HepG2 (cell line): ENCODE measurements around the gene ALPK1. TPM values are rescaled to one million over a fixed set of nuclear protein-coding genes. Genes with fewer than 3 reads are reported as not detected.
A peak's percentile ranks its signal among the peaks of the same experiment; 100 is the strongest.

ENCODE experiments used
- CTCF ChIP-seq: sonication (generic); formaldehyde crosslinking; IDR thresholded peaks from 2 replicates; pipeline ENCODE4 v1.5.0; 2020; ENCODE audit warnings: mild to moderate bottlenecking, missing genetic modification reagents, moderate library complexity
- MIER3 ChIP-seq: IDR thresholded peaks from 2 replicates; pipeline ENCODE4 v1.6.1; 2016; ENCODE audit warnings: missing compliant biosample characterization, borderline replicate concordance
- MIXL1 ChIP-seq: IDR thresholded peaks from 2 replicates; pipeline ENCODE4 v1.6.1; 2016
- MNT ChIP-seq: fragments of 450-650 bp; IDR thresholded peaks from 2 replicates; pipeline ENCODE4 v1.6.1; 2016
- RFXANK ChIP-seq: IDR thresholded peaks from 2 replicates; pipeline ENCODE4 v1.6.1; 2016
- SETDB1 ChIP-seq: sonication (generic); formaldehyde crosslinking; IDR thresholded peaks from 2 replicates; pipeline ENCODE4 v1.5.1; 2020; ENCODE audit warnings: missing genetic modification reagents, mild to moderate bottlenecking, borderline replicate concordance
- SOX5 ChIP-seq: IDR thresholded peaks from 2 replicates; pipeline ENCODE4 v1.6.1; 2016; ENCODE audit warnings: borderline replicate concordance
- STAG1 ChIP-seq: sonication (generic); formaldehyde crosslinking; IDR thresholded peaks from 2 replicates; pipeline ENCODE4 v1.4.0; 2020; ENCODE audit warnings: missing genetic modification reagents
- ZNF251 ChIP-seq: sonication (generic); formaldehyde crosslinking; IDR thresholded peaks from 2 replicates; pipeline ENCODE4 v1.9.0; 2021; ENCODE audit warnings: mild to moderate bottlenecking, missing genetic modification reagents
- ZSCAN9 ChIP-seq: IDR thresholded peaks from 2 replicates; pipeline ENCODE4 v1.6.1; 2016; ENCODE audit warnings: borderline replicate concordance
- polyA plus RNA-seq, 8 experiments: library from polyadenylated mRNA; depleted of rRNA in 3 of 8; stranded (reverse) in 7 of 8; unstranded in 1 of 8; fragments of >200 nt; fragmentation: Illumina TruSeq in 4 of 8; extraction: Trizol in 4 of 8; gene quantifications; 2 replicates each; pipeline versions ENCODE4 v1.2.1 to v1.2.3, GENCODE V29; 2011 to 2016; ENCODE audit warnings: low read depth in 4 of 8, missing spikeins in 1 of 8, mixed read lengths in 1 of 8; ENCODE audit not compliant: insufficient read depth in 1 of 8
- total RNA-seq, 5 experiments: library from RNA; depleted of rRNA; stranded (reverse); fragments of >200 nt; fragmentation: Illumina TruSeq; extraction: Trizol; gene quantifications; 2 replicates each; pipeline ENCODE4 v1.2.3, GENCODE V29; 2016; ENCODE audit warnings: low read depth in 1 of 5
- TF ChIP-seq, protein P1 (sequence below): IDR thresholded peaks from 2 replicates; pipeline ENCODE4 v1.6.1; 2012; ENCODE audit warnings: low read depth, low read length, improper control_type of control experiment
- TF ChIP-seq, protein P2 (sequence below): sonication (generic); formaldehyde crosslinking; IDR thresholded peaks from 2 replicates; pipeline ENCODE4 v1.4.0; 2020; ENCODE audit warnings: missing genetic modification reagents, borderline replicate concordance
- TF ChIP-seq, protein P3 (sequence below): conservative IDR thresholded peaks from 2 replicates; pipeline ENCODE4 v1.6.1; 2018; ENCODE audit warnings: missing genetic modification reagents

ALPK1 gene
- total and polyA plus RNA-seq, 2 of the 13 experiments (the other 11 are each of a cell fraction or from before 2014, with no cell fraction given), result 0.61 to 1.3 TPM

- TF ChIP-seq, protein P1, sequence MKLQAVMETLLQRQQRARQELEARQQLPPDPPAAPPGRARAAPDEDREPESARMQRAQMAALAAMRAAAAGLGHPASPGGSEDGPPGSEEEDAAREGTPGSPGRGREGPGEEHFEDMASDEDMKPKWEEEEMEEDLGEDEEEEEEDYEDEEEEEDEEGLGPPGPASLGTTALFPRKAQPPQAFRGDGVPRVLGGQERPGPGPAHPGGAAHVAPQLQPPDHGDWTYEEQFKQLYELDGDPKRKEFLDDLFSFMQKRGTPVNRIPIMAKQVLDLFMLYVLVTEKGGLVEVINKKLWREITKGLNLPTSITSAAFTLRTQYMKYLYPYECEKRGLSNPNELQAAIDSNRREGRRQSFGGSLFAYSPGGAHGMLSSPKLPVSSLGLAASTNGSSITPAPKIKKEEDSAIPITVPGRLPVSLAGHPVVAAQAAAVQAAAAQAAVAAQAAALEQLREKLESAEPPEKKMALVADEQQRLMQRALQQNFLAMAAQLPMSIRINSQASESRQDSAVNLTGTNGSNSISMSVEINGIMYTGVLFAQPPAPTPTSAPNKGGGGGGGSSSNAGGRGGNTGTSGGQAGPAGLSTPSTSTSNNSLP, result peak; percentile 20; the same call in 1 of the 2 replicates
- TF ChIP-seq MNT, result no peak
- no peak for TF ChIP-seq MIER3
- no peak for TF ChIP-seq ZNF251 (CRISPR knock-in tag)
- peak; percentile 64 for TF ChIP-seq STAG1
- 0 out of 2 replicates have a peak, but pooled peaks have one; percentile 37 for TF ChIP-seq MIXL1 (CRISPR knock-in tag)
- TF ChIP-seq ZSCAN9 (CRISPR knock-in tag), result no peak
- TF ChIP-seq SOX5 (CRISPR knock-in tag), result no peak
- TF ChIP-seq SETDB1 (CRISPR knock-in tag), result no peak
- peak; percentile 79 for TF ChIP-seq CTCF (CRISPR knock-in tag)
- TF ChIP-seq RFXANK (CRISPR knock-in tag), result no peak
- TF ChIP-seq, protein P2, sequence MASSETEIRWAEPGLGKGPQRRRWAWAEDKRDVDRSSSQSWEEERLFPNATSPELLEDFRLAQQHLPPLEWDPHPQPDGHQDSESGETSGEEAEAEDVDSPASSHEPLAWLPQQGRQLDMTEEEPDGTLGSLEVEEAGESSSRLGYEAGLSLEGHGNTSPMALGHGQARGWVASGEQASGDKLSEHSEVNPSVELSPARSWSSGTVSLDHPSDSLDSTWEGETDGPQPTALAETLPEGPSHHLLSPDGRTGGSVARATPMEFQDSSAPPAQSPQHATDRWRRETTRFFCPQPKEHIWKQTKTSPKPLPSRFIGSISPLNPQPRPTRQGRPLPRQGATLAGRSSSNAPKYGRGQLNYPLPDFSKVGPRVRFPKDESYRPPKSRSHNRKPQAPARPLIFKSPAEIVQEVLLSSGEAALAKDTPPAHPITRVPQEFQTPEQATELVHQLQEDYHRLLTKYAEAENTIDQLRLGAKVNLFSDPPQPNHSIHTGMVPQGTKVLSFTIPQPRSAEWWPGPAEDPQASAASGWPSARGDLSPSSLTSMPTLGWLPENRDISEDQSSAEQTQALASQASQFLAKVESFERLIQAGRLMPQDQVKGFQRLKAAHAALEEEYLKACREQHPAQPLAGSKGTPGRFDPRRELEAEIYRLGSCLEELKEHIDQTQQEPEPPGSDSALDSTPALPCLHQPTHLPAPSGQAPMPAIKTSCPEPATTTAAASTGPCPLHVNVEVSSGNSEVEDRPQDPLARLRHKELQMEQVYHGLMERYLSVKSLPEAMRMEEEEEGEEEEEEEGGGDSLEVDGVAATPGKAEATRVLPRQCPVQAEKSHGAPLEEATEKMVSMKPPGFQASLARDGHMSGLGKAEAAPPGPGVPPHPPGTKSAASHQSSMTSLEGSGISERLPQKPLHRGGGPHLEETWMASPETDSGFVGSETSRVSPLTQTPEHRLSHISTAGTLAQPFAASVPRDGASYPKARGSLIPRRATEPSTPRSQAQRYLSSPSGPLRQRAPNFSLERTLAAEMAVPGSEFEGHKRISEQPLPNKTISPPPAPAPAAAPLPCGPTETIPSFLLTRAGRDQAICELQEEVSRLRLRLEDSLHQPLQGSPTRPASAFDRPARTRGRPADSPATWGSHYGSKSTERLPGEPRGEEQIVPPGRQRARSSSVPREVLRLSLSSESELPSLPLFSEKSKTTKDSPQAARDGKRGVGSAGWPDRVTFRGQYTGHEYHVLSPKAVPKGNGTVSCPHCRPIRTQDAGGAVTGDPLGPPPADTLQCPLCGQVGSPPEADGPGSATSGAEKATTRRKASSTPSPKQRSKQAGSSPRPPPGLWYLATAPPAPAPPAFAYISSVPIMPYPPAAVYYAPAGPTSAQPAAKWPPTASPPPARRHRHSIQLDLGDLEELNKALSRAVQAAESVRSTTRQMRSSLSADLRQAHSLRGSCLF, result no peak
- TF ChIP-seq, protein P3, sequence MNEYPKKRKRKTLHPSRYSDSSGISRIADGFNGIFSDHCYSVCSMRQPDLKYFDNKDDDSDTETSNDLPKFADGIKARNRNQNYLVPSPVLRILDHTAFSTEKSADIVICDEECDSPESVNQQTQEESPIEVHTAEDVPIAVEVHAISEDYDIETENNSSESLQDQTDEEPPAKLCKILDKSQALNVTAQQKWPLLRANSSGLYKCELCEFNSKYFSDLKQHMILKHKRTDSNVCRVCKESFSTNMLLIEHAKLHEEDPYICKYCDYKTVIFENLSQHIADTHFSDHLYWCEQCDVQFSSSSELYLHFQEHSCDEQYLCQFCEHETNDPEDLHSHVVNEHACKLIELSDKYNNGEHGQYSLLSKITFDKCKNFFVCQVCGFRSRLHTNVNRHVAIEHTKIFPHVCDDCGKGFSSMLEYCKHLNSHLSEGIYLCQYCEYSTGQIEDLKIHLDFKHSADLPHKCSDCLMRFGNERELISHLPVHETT (CRISPR knock-in tag), result no peak
These were observed 24.9 kb downstream of the ALPK1 start (continued) for GRCh38 chr4:112321776-112322684.
